ENCODE measurements around the gene KYNU.

The KYNU gene

DNA sequence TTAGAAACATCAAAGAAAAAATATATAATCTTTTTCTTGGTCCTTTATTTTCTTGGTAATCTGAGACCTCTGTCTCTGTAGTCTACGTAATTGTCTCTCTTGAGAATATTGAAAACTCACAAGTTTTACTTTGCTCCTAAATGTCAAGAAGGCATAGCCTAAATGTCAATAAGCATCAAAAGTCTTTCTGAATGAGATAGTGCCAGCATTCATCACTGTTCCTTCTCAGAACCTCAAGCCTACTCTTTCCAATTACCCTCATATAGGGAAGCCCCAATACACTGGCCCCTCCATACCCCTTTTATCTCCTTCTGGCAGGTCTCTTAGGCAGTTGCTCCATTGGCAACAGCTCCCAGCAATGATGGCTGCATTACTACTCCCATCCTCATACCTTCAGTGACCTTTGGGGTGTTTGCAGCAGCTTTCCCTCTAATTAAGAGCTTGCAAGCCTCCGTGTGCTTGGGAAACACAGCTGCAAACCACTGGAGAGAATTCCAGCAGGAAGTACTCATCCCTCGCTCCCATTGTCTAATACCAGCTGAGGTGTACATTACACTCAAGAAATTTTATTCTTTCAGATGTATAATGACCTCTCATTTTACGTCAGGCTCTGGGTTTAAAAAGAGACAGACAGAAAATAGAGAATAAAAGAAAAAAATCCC lies 95.8 kb downstream of the KYNU start:
- DNase-seq, result no peak

DNA sequence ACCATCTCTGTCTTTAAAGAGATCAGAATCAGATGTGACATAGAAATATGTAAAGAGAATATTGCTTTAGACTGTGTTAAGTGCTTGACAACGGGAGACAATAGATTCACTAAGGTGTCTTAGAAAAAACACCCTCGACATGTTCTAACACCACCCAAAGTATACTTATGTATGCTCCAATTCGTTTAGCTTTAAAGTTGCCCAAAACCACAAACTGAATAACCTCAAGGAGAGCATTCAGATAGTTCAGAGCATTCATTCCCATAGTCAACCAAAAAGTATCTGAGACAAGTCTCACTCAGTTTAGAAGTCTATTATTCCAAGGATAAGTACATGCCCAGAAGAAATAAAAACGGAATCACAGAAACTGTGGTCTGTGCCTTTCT lies 96.4 kb downstream of the KYNU start:
- peak; percentile 20 for DNase-seq

DNA sequence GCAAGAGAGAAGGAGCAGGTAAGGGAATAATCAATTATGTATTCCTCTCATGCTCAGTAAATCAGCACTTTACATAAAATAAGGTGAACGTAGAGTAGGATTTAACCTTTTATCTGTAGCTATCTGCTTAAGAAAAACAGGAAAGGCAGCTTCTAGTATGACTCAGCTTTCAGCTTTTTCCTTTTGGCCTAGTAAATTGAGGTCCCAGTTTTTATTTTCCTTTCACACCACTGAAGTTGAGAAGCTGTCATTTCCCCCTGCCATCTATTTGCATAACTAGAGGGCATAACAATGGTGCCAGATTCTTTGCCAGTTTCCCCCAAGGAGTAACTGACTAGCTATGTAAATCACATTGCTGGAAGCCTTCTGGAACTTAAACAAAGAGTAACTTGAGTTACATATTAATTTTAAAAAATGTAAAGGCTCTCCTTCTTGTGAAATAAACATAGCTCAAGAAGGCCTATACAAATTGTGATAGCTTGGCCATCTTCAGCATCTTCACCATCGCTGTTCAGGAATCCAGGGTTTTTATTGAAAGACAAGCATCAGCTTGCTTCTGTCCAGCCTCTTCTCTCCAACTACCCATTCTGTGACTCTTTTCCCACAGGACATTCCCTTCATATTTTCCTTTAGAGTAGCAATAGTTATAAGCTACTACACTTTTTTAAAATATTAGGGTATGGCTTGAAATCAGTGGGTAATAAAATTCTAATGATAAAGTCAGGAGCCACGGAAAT lies 97.0 kb downstream of the KYNU start:
- DNase-seq, result no peak

DNA sequence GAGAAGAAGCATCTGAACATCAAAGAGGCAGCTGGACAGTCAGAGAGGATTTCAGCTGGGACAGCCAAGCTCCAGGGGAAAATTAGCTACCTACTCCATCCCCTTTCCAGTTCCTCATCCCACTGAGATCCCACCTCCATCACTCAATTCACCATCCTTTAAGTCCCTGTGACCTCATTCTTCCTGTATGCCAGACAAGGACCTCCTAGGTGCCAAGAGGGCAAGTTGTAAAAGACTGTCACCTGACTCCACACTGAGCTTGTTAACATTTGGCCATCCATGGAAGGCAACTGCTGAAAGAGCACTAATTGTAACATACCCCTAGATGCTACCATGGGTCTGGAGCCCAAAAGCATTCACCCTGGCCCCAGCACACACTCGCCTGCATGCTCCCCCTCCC lies 97.8 kb downstream of the KYNU start:
- no peak for DNase-seq

DNA sequence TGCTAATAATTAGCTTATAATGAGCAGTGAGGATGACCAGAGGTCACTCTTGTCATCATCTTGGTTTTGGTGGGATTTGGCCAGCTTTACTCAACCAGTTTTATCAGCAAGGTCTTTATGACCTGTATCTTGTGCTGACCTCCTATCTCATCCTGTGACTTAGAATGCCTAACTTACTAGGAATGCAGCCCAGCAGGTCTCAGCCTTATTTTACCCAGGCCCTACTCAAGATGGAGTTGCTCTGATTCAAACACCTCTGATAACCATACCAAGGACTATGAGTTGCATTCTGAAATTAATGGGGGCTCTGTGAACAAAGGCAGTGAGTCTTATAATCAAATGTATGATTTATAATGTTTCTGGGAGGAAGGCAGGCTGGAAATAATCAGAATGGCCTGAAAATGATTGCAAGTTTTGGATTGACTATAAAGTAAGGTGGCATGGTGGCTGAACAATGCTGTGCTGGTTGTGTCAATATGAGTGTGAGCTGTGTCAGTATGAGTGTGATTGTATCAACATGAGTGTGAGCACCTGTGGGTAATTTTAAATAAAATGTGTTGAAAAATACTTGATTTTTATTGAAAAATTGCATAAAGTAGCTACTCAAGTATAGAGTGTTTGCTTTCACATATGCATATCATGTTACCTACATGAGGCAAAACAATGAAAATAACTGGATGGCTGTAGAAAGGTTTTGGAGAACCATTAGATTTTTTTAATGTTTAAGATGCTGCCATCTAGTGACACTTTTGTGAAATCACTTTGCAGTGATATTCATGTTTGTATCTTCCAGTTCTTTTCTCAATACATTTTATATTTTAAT lies 103.0 kb downstream of the KYNU start:
- DNase-seq, result peak; percentile 72

DNA sequence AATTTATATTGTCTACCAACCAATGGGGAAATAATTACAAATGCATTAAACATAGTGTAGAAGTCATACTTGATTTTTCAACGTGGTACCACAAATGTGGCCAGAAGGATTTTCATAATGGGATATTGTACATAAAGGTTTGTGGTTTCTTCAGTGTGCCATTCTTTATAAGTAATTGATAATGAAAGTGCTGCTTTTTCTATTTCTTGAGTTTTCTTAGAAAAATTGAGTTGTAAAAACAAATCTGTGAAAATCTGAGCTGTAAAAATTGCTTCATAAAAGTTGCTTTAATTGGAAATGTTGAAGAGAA lies 103.6 kb downstream of the KYNU start:
- DNase-seq, result no peak

DNA sequence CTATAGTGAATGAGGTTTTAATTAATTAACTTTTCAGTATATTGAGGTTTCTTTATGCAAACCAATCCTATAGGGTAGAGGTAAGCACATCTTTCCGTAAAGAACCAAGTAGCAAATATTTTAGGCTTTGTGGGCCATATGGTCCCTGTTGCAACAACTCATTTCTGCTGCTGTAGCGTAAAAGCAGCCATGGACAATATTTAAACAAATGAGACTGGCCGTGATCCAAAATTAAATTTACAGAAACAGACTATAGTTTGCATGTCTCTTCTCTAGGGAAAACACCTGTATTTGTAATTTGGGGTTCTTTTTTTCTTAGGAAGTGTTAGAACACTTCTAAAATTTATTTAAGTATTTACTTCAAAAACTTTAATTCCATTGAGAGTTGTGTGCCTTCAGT lies 104.3 kb downstream of the KYNU start:
- DNase-seq, result no peak

DNA sequence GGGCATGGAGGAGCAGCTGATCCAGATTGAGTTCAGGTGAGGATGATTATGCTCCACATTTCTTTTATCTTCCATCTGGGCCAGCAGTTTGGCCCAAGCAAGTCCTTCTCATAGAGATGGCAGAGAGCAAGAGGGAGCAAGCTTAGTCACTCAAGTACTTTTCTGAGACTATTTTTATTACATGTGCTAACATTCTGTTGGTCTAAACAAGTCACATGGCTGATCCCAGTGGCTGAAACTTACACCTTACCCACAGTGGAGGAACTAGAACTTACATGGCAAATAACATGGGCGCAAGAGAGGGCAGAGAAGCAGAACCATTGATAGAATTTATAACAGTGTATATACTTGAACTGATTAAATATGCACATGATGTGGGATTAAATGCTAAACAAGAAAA lies 105.7 kb downstream of the KYNU start:
- no peak for DNase-seq

DNA sequence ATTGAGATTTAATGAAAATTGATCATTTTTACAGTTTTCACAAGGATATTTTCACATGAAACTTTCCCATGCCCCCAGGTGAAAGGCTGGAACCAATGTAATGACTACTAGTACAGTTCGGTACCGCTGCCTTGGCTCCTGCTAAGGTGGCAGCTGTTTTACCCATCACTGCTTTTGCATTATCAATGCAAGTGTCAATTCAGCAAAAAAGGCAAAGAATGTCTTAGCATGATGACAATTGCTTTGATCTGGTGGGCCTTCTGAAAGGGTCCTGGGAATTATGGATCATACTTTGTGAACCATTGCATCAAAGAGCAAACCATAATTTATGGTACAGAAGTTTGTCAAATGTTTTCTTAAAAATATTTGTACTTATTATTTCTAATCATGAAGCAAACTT lies 107.2 kb downstream of the KYNU start:
- DNase-seq, result no peak

DNA sequence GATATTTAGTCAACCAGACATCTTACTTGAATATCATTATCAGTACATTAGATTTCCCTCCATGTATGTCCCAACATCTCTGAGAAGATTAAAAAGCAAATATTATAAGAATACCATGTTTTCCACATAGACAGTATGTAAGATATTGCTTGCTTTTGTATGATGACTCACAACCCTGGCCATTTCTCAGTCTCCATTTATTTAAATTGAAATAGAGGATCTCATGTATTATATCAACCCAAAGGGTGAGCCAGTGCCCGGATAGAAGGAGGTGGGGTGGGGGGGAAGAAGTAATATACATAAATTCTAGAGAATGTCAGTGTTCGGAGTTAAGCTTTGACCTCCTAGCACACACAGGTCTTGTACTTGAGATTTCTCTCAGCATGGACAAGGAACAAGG lies 109.6 kb downstream of the KYNU start:
- DNase-seq, result no peak

DNA sequence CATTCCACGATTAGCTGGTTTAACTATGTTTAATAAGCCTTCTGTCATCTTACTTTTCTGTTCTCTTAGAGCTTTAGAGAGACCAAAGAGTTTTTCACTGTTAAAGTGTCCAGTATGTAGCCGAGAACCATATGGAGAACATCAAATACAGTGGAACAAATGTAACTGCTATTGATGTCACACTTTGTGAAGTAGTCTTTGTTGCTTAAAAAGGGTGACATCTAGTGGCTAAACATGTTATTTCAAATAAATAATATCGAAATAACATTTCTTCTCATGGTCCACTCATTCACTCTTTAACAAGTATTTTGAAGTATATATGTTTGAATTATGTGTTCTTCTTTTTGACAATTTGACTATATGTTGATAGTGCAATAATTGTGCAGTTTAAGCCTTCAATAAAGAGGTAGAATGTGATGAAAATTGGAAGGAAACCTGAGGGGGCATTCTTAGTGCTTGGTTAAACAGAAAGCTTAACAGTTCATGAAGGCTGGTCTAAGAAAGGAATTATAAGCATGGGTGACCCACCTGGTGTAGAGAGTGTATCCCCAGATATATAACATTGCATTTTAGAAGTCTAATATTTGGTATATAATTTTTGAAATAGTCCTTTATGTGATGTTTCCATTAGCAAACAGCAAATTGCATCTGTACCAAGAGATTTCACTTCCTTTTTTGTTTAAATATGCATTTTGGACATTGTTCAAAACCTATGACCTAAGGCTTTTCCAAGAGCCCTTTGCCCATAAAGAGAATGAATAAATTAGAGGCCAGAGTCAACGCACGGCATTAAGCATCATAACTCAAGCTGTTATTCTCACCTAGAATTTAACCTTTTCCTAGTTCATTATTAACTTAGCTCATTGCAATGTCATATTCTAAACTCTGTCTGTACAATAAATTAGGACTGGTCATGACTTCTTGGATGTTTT lies 112.1 kb downstream of the KYNU start:
- peak; percentile 72 for DNase-seq

DNA sequence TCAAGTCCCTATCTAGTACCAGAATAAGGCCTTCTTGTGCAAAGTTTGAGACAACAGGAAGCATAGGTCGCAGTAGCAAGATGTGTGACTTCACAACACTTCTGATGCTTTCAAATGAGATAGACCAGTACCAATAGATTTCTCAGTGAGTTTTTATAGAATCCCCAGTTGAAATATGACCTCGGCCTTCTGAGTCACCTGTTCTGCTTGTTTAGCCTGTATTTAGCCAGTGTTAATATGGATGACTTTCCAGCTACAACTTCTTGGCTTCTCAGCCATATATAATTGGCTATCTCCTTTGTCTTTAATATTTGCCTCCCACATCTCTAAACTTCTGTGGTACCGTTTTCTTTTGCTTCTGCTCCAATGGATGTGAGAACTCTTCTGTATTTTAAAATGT lies 113.8 kb downstream of the KYNU start:
- no peak for DNase-seq

DNA sequence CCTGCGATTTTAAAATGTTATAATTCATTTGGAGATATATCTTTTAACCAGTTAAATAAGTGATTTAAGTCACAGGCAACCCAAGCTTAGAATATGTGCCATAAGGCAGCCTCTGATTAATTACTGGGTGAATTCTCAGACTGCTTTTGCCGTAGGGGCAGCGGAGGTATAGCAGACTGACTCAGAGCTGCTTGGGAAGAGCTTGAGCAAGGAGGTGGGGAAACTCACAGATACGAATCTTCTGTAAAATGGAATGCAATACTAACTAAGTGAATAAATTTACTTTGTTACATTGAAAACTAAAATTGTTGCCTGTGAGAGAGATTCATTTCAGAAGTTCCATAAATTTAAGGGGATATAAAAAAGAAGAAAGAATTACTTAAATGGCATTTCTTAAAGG lies 115.4 kb downstream of the KYNU start:
- DNase-seq, result no peak

DNA sequence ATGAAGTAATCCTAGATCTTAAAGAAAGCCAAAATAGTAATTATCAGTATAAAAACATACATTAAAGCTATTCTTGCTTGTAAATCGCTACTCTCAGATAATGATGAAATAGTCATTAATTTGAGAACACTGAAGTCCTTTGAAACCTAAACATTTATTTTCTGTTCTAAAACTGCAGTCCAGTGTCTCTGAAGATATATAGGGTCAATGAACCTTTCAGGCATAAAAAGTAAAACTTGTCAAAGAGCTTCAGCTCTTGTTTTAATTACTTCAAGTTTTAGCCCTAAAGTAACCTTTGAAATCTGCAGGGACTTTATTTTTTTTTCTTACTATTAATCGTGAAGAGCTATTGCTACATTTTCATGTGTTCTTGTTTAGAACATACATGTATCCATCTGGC lies 116.3 kb downstream of the KYNU start:
- no peak for DNase-seq

DNA sequence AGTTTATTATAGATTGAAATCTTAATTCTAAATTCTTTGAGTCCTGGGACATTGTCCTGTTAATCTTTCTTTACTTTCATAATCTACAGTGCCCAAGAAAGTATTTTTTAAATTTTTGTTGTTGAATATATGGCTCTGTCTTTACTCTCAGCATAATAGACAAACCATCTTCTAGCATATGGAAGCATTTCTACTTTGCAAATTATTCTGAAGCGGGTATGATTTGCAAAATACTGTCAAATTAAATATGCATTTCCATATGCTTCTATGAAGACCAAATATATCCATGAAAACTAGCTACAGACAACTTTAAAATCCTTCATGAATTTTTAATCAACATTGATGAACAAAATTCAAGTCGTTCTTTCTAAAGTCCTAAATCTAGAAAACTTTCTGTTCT lies 117.2 kb downstream of the KYNU start:
- no peak for DNase-seq

DNA sequence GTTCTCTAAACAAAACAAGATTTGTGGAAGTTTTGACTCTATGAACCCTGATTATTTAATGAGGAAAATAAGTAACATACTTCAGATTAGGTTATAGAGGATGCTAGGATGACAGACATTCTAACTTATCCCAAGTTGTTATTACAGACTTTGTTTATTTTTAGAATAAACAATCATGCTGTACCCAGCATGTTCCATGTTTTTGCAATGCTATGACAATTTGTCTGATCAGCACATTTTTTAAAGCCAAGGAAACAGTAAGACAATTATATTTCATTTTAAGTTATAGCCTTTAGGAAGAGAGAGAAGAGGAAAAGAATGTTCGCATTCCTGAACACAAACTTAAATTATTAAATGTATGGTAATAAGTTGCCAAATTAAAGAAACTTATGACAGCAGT lies 119.8 kb downstream of the KYNU start:
- no peak for DNase-seq

DNA sequence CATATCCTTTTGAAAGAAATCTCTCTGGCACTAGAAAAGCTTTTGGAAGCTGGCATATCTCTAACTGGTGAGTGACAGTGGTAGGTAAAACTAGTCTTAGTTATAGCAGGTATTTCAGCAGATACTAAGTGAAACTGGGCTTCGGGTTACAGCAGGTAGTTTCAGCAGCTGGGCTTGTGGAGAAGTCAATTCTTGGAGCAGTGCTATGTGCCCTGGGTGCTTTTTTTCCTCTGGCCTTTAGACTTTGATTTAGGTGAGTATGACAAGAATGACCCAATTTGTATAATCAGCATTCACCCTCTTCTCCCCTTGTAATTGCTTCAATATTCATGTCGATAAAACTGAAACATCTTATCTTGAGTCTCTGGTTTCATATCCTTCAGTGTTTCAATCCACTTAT lies 123.1 kb downstream of the KYNU start:
- peak; percentile 4 for DNase-seq

DNA sequence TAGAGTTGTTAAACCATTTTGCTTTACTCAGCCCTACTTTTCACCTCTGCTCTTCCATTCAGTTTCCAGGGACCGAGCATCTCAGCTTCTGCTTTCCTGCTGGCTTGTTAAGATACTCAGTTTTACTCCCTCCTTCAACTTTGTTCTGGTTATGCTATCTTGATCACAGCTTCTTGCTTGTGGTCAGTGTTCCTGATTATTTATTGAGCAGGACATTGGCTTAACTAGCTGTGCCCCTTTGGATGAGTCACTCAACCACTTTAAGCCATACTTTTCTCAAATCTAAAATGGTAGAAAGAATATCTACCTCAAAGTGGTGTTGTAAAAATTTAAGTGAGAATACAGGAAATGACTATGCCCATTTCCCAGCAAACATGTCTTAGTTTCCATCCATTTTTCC lies 124.0 kb downstream of the KYNU start:
- peak; percentile 81 for DNase-seq

DNA sequence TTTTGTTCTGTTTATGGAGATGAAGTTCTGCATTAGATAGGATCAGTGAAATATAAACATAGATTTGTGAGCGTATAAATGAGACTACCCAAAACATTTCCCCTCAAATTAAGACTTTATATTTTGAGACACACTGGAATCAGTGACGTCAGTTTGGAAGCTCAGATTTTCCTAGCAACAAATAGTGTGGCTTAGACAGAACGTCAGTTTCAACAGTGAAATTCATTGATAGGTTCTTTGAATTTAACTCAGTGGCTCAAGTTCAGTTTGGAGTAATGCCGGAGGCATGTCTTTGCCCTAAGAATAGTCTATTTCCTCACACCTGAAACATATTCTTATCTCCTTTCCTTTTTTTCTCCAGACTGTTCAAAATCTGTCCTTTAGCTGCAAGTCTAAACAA lies 138.2 kb downstream of the KYNU start:
- peak; percentile 19 for DNase-seq

DNA sequence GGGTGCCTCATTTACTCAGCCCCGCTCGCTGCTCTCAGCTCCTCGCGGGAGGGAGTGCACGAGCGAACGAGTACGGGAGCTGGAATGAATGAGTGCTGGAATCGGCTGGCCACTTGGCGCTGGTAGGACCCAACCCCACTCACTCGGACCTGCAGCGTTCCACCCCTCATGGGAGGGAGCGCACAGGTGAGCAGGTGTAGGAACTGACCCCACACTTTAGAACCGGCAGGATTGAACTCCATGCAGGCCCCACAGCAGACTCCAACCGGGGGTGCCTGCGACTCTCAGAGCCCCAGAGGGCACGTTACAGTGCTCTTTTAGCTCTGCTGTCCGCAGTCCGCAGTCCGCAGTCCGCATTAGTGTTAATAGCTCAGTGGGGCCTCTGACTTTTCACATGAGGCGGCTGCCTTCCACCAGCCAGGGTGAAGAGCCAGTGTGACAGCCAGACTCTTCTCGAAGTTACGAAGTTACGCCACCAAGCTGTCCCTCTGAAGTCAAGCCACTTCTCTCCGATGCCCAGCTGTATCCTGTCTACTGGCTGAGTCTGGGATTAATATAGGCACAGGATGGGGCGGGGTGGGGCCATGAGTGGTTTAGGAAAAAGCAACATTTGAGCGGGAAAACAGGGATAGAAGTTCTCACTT lies 149.1 kb downstream of the KYNU start:
- no peak for DNase-seq

DNA sequence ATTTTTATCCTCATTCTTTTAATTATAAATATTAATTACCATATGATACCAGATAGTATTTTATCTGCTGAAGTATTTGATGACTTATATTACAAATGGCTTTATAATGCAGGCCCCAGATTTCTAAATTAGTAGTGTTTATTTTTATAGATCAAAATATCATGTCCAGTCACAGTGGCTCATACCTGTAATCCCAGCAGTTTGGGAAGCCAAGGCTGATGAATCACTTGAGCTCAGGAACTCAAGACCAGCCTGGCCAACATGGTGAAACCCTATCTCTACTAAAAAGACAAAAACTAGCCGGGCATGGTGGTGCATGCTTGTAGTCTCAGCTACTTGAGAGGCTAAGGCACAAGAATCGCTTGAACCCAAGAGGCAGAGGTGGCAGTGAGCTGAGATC lies 151.7 kb downstream of the KYNU start:
- no peak for DNase-seq

DNA sequence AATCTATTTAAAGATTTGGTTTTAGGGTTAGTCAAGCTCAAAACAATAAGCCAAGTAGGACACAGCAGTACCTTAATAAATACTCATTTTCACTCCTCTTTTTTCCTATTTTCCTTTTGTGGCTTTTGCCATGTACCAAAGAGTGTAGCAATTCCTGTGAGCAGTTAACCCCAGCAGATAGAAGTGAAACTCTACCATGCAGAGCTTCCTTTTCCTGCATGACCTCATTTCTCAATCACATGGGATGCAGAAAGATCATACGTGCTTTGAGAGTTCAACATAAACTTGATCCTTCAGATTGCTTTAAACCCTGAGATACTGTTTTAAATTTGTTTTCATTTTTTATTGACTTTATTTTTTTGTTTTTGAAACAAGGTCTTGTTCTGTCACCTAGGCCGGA lies 152.7 kb downstream of the KYNU start:
- no peak for DNase-seq

Data from OCI-M1 (cell line).